Keratinocyte (primary cell): ENCODE results near the gene ENKD1. TPM values are rescaled to one million over a fixed set of nuclear protein-coding genes. Genes with fewer than 3 reads are reported as not detected.

ENCODE experiments used
- DNase-seq: peaks from one replicate; pipeline ENCODE4 v3.0.0-alpha.2; 2011; ENCODE audit warnings: low read depth, missing footprints, low spot score
- FAIRE-seq: peaks from 2 replicates; lab custom pipeline; 2011; peaks lifted over from hg19 to GRCh38; lab: Jason Lieb, UNC
- H2AFZ ChIP-seq: 2 replicates; pipeline ENCODE4 v1.6.0; 2012; ENCODE audit warnings: low read length, control low read depth, inconsistent platforms; ENCODE audit not compliant: control insufficient read depth
- H3K27ac ChIP-seq: 2 replicates; pipeline ENCODE4 v1.5.1; 2011; ENCODE audit warnings: low read length; ENCODE audit not compliant: control insufficient read depth, insufficient read depth
- H3K27me3 ChIP-seq: 3 replicates; pipeline ENCODE4 v1.6.0; 2011; ENCODE audit warnings: low read length; ENCODE audit not compliant: control insufficient read depth, insufficient read depth; ENCODE audit errors: extremely low read depth
- H3K36me3 ChIP-seq, 2 experiments: 2 replicates in 1 of 2; 3 replicates in 1 of 2; pipeline ENCODE4 v1.5.1; 2011; ENCODE audit warnings: low read length in 2 of 2, mild to moderate bottlenecking in 1 of 2; ENCODE audit not compliant: control insufficient read depth in 2 of 2, insufficient read depth in 2 of 2; ENCODE audit errors: extremely low read depth in 1 of 2
- H3K4me1 ChIP-seq: 3 replicates; pipeline ENCODE4 v1.5.1; 2011; ENCODE audit warnings: low read length; ENCODE audit not compliant: control insufficient read depth, insufficient read depth; ENCODE audit errors: extremely low read depth
- H3K4me2 ChIP-seq: 3 replicates; pipeline ENCODE4 v1.6.0; 2011; ENCODE audit warnings: low read depth, low read length; ENCODE audit not compliant: control insufficient read depth, insufficient read depth; ENCODE audit errors: extremely low read depth
- H3K4me3 ChIP-seq, 3 experiments: fragments of 200-600 bp in 1 of 3; sonication (generic) in 1 of 3; 2 replicates in 2 of 3; 3 replicates in 1 of 3; pipeline ENCODE4 v1.5.1; 2011 to 2016; ENCODE audit warnings: low read length in 3 of 3, mild to moderate bottlenecking in 3 of 3, control low read depth in 2 of 3, inconsistent platforms in 1 of 3, low read depth in 1 of 3, mixed read lengths in 1 of 3, mixed run types in 1 of 3, moderate library complexity in 1 of 3; ENCODE audit not compliant: control insufficient read depth in 2 of 3, insufficient read depth in 2 of 3; ENCODE audit errors: extremely low read depth in 1 of 3
- H3K79me2 ChIP-seq: 2 replicates; pipeline ENCODE4 v1.6.0; 2012; ENCODE audit warnings: low read length; ENCODE audit not compliant: control insufficient read depth, insufficient read depth
- H3K9ac ChIP-seq: 3 replicates; pipeline ENCODE4 v1.6.0; 2011; ENCODE audit warnings: low read length; ENCODE audit not compliant: control insufficient read depth, insufficient read depth; ENCODE audit errors: extremely low read depth
- H3K9me1 ChIP-seq: 3 replicates; pipeline ENCODE4 v1.6.0; 2011; ENCODE audit warnings: low read length; ENCODE audit not compliant: control insufficient read depth, insufficient read depth; ENCODE audit errors: extremely low read depth
- H3K9me3 ChIP-seq: 2 replicates; pipeline ENCODE4 v1.5.1; 2012; ENCODE audit warnings: low read depth, low read length; ENCODE audit not compliant: control insufficient read depth
- H4K20me1 ChIP-seq: 3 replicates; pipeline ENCODE4 v1.6.0; 2011; ENCODE audit warnings: low read length; ENCODE audit not compliant: control insufficient read depth, insufficient read depth; ENCODE audit errors: extremely low read depth
- EZH2 ChIP-seq: IDR thresholded peaks from one replicate; pipeline ENCODE4 v1.6.1; 2012; ENCODE audit warnings: inconsistent platforms, mild to moderate bottlenecking, low read length, moderate library complexity
- dilution Hi-C: fragments of 300-500 bp; cut with MboI; formaldehyde crosslinking; loops from one replicate; pipeline ENCODE4 v1.7.0; 2020; ENCODE audit warnings: low sequenced_read_pairs; ENCODE audit not compliant: extremely low pct_ligation_motif_present
- polyA plus RNA-seq, 5 experiments: library from polyadenylated mRNA; depleted of rRNA in 3 of 5; stranded (reverse) in 3 of 5; stranded (forward) in 1 of 5; unstranded in 1 of 5; fragments of >200 nt; gene quantifications; 1 replicate in 1 of 5; 2 replicates in 3 of 5; 3 replicates in 1 of 5; pipeline versions ENCODE4 v1.2.1 to v1.2.3, GENCODE V29; 2011 to 2012; ENCODE audit warnings: missing spikeins in 2 of 5, low read depth in 1 of 5, low replicate concordance in 1 of 5
- TF ChIP-seq, protein P1 (sequence below), 3 experiments: IDR thresholded peaks in 1 of 3; conservative IDR thresholded peaks in 1 of 3; optimal IDR thresholded peaks in 1 of 3; 2 replicates in 2 of 3; 3 replicates in 1 of 3; pipeline versions ENCODE3 to v1.5.1; 2011; ENCODE audit warnings: low read length in 3 of 3, mild to moderate bottlenecking in 3 of 3, moderate library complexity in 2 of 3, control low read depth in 1 of 3, inconsistent platforms in 1 of 3; ENCODE audit not compliant: insufficient read depth in 2 of 3; ENCODE audit errors: extremely low read depth in 1 of 3

Gene ENKD1
- polyA plus RNA-seq, 1 donor (not counting 4 experiments of a cell fraction or from before 2014, with no cell fraction given): 4.4 TPM

- no peak overlapping the region for H2AFZ ChIP-seq
- peaks cover 5% of the 10 kb centered on the region for H3K9me1 ChIP-seq
- DNase-seq (no peak), FAIRE-seq (no peak)
- dilution Hi-C loops: no loop called here
- no peak for TF ChIP-seq EZH2
- TF ChIP-seq, protein P1, sequence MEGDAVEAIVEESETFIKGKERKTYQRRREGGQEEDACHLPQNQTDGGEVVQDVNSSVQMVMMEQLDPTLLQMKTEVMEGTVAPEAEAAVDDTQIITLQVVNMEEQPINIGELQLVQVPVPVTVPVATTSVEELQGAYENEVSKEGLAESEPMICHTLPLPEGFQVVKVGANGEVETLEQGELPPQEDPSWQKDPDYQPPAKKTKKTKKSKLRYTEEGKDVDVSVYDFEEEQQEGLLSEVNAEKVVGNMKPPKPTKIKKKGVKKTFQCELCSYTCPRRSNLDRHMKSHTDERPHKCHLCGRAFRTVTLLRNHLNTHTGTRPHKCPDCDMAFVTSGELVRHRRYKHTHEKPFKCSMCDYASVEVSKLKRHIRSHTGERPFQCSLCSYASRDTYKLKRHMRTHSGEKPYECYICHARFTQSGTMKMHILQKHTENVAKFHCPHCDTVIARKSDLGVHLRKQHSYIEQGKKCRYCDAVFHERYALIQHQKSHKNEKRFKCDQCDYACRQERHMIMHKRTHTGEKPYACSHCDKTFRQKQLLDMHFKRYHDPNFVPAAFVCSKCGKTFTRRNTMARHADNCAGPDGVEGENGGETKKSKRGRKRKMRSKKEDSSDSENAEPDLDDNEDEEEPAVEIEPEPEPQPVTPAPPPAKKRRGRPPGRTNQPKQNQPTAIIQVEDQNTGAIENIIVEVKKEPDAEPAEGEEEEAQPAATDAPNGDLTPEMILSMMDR (optimal IDR thresholded peaks at IDR 0.05 in 1 of 3, IDR thresholded peaks at IDR 0.05 in 1 of 3, conservative IDR thresholded peaks at IDR 0.05 in 1 of 3; ENCODE audit: extremely low read depth in 1 of 3, insufficient read depth in 2 of 3, low read length in 3 of 3): no peak
- peaks cover 3% of the 10 kb centered on the region for H4K20me1 ChIP-seq
- no peak overlapping the region for H3K4me2 ChIP-seq
- no peak overlapping the region for H3K4me3 ChIP-seq
- peaks cover 9% of the 10 kb centered on the region for H3K4me1 ChIP-seq
- no peaks in the 10 kb centered on the region for H3K9me3 ChIP-seq
- no peak overlapping the region for H3K27ac ChIP-seq
- peaks cover 0 to 4% of the 10 kb centered on the region in 2 experiments for H3K36me3 ChIP-seq
- H3K27me3 ChIP-seq: no peaks in the 10 kb centered on the region
- H3K9ac ChIP-seq: no peak overlapping the region
- peaks cover 67% of the 10 kb centered on the region for H3K79me2 ChIP-seq
Observed at GRCh38 chr16:67707210-67707609, 40.7 kb upstream of the ENKD1 start.

- peaks cover 9% of the 10 kb centered on the region for H3K4me1 ChIP-seq
- H3K9me1 ChIP-seq: peaks cover 5% of the 10 kb centered on the region
- FAIRE-seq: no peak
- dilution Hi-C loops: no loop called here
- H3K27ac ChIP-seq: no peak overlapping the region
- peaks cover 0 to 4% of the 10 kb centered on the region in 2 experiments for H3K36me3 ChIP-seq
- H3K4me2 ChIP-seq: no peak overlapping the region
- no peaks in the 10 kb centered on the region for H3K27me3 ChIP-seq
- H3K79me2 ChIP-seq: peaks cover 61% of the 10 kb centered on the region
- DNase-seq: no peak
- no peak overlapping the region for H3K9ac ChIP-seq
- TF ChIP-seq EZH2: no peak
- TF ChIP-seq, protein P1 (optimal IDR thresholded peaks at IDR 0.05 in 1 of 3, IDR thresholded peaks at IDR 0.05 in 1 of 3, conservative IDR thresholded peaks at IDR 0.05 in 1 of 3; ENCODE audit: extremely low read depth in 1 of 3, insufficient read depth in 2 of 3, low read length in 3 of 3): no peak
- no peaks in the 10 kb centered on the region for H3K9me3 ChIP-seq
- no peak overlapping the region for H2AFZ ChIP-seq
- peaks cover 3% of the 10 kb centered on the region for H4K20me1 ChIP-seq
- no peak overlapping the region for H3K4me3 ChIP-seq
Observed at GRCh38 chr16:67704110-67704509, 37.6 kb upstream of the ENKD1 start.
